Measurements from ENCODE around the gene SLC34A1. TPM values are rescaled to one million over a fixed set of nuclear protein-coding genes. Genes with fewer than 3 reads are reported as not detected.

SLC34A1 gene
- total RNA-seq, 1 donor from 2014 or later: not detected

GRCh38 chr5:177425801-177426565, 41.7 kb downstream of the SLC34A1 start:
- H3K4me1 Mint-ChIP-seq: peaks cover 53% of the 10 kb centered on the region
- CTCF ChIA-PET: interaction anchor here (1.1 to 7.2 kb wide), 4 partner anchors 18 to 35 kb away, joined by 3 to 53 read pairs (median 6); no protein-coding TSS in a partner anchor

DNA sequence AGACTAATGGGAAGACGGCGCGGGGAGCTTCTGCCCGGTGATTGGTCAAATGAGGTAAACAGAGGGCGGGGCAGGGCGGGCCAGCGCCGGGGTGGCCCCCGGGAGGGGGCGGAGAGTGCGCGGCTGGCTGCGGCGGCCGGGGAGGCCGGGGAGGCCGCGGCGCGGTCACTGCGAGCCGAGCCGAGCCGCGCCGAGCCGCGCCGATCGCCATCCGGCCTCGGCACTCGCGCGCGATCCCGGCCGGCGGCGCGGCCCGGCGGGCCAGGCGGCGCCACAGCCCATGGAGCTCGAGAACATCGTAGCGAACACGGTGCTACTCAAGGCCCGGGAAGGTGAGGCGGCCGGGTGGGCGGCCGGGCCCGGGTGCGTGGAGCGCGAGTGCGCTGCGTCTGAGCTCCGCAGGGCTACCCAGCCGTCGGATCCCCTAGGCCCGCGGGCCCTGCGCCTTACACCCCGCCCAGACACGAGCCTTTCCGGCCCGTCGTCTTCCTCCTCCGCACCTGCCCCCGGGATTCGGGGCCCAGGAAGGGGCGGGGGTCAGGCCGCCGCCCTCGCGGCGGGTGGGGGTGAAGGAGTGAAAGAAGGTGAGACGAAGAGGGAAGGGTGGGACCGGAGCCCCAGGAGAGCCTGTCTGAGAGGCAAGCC, 42.5 kb downstream of the SLC34A1 start, which contains the start of gene GRK6:
Gene GRK6, plus strand, starts transcription at position 111 of the 645 bp plus-strand sequence. Its CDS starts 170 bp downstream, at position 281.
- Mint-ChIP-seq H3K27me3 (no peaks in the 10 kb centered on the region), H3K4me3 (peak within 1 kb of the TSS; percentile 91), H3K9me3 (no peaks in the 10 kb centered on the region), H3K4me1 (peaks cover 60% of the 10 kb centered on the region), H3K27ac (peak within 1 kb of the TSS; percentile 93), H3K36me3 (ENCODE audit: low read depth) (peaks cover 13% of the 10 kb centered on the region)
- ChIA-PET POLR2A (interaction anchor here (0.6 to 12.5 kb wide), 22 partner anchors 8 to 890 kb away, joined by 3 to 296 read pairs (median 4); partner anchors contain the start of genes B4GALT7, LMAN2, PRR7 and TMED9), CTCF (interaction anchor here (1.2 to 7.2 kb wide), 4 partner anchors 23 to 36 kb away, joined by 3 to 53 read pairs (median 6); no protein-coding TSS in a partner anchor)
- intact Hi-C loops (cut with micrococcal nuclease): loop anchor here (1.0 to 5.0 kb wide), 9 partner anchors 20 to 1039 kb away; partner anchors contain the start of genes HIGD2A, LMAN2, NOP16 and PDLIM7
- no peak for TF ChIP-seq CTCF (IDR thresholded peaks at IDR 0.05)
- DNase-seq: peak; percentile 60
- ATAC-seq (ENCODE audit: low read depth): peak; percentile 3

More at GRCh38 chr5:177425801-177426565, 41.7 kb downstream of the SLC34A1 start:
- TF ChIP-seq CTCF (IDR thresholded peaks at IDR 0.05): no peak
- POLR2A ChIA-PET: interaction anchor here (0.6 to 12.5 kb wide), 21 partner anchors 9 to 890 kb away, joined by 3 to 296 read pairs (median 4); partner anchors contain the start of genes B4GALT7, LMAN2, PRR7 and TMED9
- Mint-ChIP-seq H3K36me3 (ENCODE audit: low read depth) (peaks cover 13% of the 10 kb centered on the region), H3K4me3 (peak overlapping the region; percentile 91), H3K9me3 (no peaks in the 10 kb centered on the region), H3K27me3 (no peaks in the 10 kb centered on the region), H3K27ac (peak overlapping the region; percentile 93)
- intact Hi-C loops (cut with micrococcal nuclease): loop anchor here (1.0 to 5.0 kb wide), 9 partner anchors 20 to 1039 kb away; partner anchors contain the start of genes HIGD2A, LMAN2, NOP16 and PDLIM7
- DNase-seq (peak; percentile 91), ATAC-seq (ENCODE audit: low read depth) (peak; percentile 85)

DNA sequence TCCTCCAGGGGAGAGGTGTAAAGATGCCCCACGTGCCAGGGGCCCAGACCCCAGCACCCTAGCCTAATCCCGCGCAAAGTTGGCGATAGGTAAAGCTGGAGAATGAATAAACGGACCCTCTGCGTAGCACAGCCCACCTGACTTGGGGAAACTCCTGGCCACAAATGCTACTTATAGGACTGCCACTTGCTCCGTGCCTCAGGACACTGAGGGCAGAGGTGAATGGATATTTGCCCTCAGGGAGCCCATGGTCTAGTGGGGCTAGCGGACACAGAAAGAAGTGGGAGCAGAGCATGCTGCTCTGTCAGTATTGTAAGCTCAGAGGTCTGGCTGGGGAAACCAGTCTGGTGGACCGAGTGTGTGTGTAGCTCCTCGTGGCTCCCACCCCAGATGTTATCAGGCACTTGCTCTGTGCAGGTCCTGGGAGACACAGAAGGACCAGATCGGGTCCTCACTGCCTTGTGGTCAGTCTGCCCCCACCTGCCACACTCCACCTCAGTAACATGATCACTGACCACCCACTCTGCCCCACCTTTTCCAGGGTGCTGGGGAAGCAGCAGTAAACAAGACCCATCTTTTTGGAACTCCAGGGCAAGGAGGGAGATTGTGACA, 43.1 kb downstream of the SLC34A1 start:
- no peak for ATAC-seq (ENCODE audit: low read depth)
- CTCF ChIA-PET: interaction anchor here (1.2 to 7.2 kb wide), 4 partner anchors 23 to 37 kb away, joined by 3 to 53 read pairs (median 6); no protein-coding TSS in a partner anchor
- intact Hi-C loops (cut with micrococcal nuclease): loop anchor here (2.0 to 5.0 kb wide), 3 partner anchors 23 to 1040 kb away; partner anchors contain the start of genes HIGD2A, NOP16 and RGS14

More for the DNA sequence above, 43.1 kb downstream of the SLC34A1 start:
- Mint-ChIP-seq H3K4me3 (peak overlapping the region; percentile 88), H3K9me3 (no peaks in the 10 kb centered on the region), H3K4me1 (peaks cover 67% of the 10 kb centered on the region), H3K36me3 (ENCODE audit: low read depth) (peaks cover 17% of the 10 kb centered on the region), H3K27me3 (no peaks in the 10 kb centered on the region), H3K27ac (peak overlapping the region; percentile 89)
- POLR2A ChIA-PET: interaction anchor here (0.6 to 12.5 kb wide), 10 partner anchors 10 to 165 kb away, joined by 3 to 296 read pairs (median 8); partner anchors contain the start of genes PRR7 and TMED9
- no peak for TF ChIP-seq CTCF (IDR thresholded peaks at IDR 0.05)
- DNase-seq: no peak
